ENCODE results near the gene PWWP2B.
"Not testable (repeated sequence)": the region's sequence is repeated elsewhere in the genome, so short reads cannot be mapped to it uniquely, and the experiment has no call there.

PWWP2B gene

DNA sequence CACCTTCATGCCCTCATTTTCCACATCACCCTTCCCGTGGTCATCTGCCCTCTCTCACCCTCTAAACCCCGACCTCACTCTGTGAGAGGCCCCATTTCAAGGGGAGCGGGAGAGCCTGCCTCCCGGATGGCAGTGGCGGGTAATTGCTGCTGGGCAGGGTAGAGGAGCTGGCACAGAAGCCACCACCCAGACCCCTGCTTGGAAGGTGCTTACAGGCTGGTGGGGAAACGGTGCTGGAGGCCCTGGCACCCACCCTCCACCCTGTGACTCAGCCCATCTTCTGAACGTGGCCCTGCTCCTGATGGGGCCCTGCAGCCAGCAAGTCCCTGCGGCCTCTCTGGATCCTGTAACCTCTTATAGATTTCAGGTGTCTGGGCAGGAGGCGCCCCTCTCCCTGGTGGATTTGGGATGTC lies 10.6 kb upstream of the PWWP2B start:
- Histone ChIP-seq H3K4me1 (ENCODE audit: control insufficient read depth in 1 of 2, insufficient read depth in 1 of 2, low read depth in 1 of 2, low read length in 1 of 2) (peaks cover 27 to 32% of the 10 kb centered on the region in 2 experiments), H3K27me3 (peaks cover 22% of the 10 kb centered on the region), H3K9me3 (no peaks in the 10 kb centered on the region), H3K4me3 (ENCODE audit: low read depth in 1 of 2, low read length in 1 of 2) (no peak overlapping the region), H3K36me3 (no peaks in the 10 kb centered on the region), H3K27ac (no peak overlapping the region)
- TF ChIP-seq, protein P1, sequence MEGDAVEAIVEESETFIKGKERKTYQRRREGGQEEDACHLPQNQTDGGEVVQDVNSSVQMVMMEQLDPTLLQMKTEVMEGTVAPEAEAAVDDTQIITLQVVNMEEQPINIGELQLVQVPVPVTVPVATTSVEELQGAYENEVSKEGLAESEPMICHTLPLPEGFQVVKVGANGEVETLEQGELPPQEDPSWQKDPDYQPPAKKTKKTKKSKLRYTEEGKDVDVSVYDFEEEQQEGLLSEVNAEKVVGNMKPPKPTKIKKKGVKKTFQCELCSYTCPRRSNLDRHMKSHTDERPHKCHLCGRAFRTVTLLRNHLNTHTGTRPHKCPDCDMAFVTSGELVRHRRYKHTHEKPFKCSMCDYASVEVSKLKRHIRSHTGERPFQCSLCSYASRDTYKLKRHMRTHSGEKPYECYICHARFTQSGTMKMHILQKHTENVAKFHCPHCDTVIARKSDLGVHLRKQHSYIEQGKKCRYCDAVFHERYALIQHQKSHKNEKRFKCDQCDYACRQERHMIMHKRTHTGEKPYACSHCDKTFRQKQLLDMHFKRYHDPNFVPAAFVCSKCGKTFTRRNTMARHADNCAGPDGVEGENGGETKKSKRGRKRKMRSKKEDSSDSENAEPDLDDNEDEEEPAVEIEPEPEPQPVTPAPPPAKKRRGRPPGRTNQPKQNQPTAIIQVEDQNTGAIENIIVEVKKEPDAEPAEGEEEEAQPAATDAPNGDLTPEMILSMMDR (IDR thresholded peaks at IDR 0.05): no peak

DNA sequence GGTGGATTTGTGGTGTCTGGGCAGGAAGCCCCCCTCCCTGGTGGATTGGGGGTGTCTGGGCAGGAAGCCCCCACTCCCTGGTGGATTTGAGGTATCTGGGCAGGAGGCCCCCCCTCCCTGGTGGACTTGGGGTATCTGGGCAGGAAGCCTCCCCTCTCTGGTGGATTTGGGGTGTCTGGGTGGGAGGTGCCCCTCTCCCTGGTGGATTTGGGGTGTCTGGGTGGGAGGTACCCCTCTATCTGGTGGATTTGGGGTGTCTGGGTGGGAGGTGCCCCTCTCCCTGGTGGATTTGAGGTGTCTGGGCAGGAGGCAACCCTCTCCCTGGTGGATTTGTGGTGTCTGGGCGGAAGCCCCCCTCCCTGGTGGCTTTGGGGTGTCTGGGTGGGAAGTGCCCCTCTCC lies 10.1 kb upstream of the PWWP2B start:
- Histone ChIP-seq H3K27me3 (peaks cover 22% of the 10 kb centered on the region), H3K4me1 (ENCODE audit: control insufficient read depth in 1 of 2, insufficient read depth in 1 of 2, low read depth in 1 of 2, low read length in 1 of 2) (peaks cover 22 to 27% of the 10 kb centered on the region in 2 experiments)
- H3K9me3 ChIP-seq; H3K27ac ChIP-seq; H3K36me3 ChIP-seq; H3K4me3 ChIP-seq (ENCODE audit: low read depth in 1 of 2, low read length in 1 of 2): not testable (repeated sequence)

- Histone ChIP-seq H3K27ac (no peak overlapping the region), H3K36me3 (no peaks in the 10 kb centered on the region), H3K9me3 (no peaks in the 10 kb centered on the region), H3K4me1 (ENCODE audit: control insufficient read depth in 1 of 2, insufficient read depth in 1 of 2, low read depth in 1 of 2, low read length in 1 of 2) (peaks cover 14 to 20% of the 10 kb centered on the region in 2 experiments), H3K4me3 (ENCODE audit: low read depth in 1 of 2, low read length in 1 of 2) (no peak overlapping the region), H3K27me3 (peaks cover 22% of the 10 kb centered on the region)
- TF ChIP-seq, protein P1 (IDR thresholded peaks at IDR 0.05): peak; percentile 83
Measured at GRCh38 chr10:132387764-132388210, 9.2 kb upstream of the PWWP2B start.

DNA sequence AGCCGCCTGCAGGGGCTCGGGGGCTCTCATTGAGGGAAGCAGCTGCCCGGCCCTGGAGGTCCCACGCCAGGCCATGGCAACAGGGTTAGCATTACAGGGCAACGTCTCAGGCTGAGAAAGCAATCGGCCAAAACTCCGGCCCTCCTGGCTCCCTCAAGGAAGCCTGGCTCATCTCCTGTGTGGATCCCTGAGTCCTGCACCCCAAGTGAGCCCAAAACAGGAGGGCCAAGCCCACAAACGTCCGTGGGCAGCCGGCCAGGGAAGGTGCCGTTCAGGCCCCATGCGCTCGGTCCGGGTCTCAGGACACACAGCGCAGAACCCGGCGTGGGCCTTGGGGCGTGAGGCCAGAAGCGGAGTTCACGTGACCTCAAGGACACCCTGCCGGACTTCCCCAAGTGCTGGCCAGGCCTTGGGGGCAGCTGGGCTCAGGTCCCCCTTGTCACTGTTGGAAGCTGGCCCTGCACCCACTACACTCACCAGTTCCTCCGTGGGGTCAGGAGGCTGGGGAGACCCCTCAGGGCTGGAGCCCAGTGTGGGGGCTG lies 8.0 kb upstream of the PWWP2B start:
- TF ChIP-seq, protein P1 (IDR thresholded peaks at IDR 0.05): no peak
- Histone ChIP-seq H3K4me1 (ENCODE audit: control insufficient read depth in 1 of 2, insufficient read depth in 1 of 2, low read depth in 1 of 2, low read length in 1 of 2) (peaks cover 14 to 20% of the 10 kb centered on the region in 2 experiments), H3K36me3 (no peaks in the 10 kb centered on the region), H3K9me3 (no peaks in the 10 kb centered on the region), H3K4me3 (ENCODE audit: low read depth in 1 of 2, low read length in 1 of 2) (no peak overlapping the region), H3K27ac (no peak overlapping the region), H3K27me3 (peaks cover 22% of the 10 kb centered on the region)

DNA sequence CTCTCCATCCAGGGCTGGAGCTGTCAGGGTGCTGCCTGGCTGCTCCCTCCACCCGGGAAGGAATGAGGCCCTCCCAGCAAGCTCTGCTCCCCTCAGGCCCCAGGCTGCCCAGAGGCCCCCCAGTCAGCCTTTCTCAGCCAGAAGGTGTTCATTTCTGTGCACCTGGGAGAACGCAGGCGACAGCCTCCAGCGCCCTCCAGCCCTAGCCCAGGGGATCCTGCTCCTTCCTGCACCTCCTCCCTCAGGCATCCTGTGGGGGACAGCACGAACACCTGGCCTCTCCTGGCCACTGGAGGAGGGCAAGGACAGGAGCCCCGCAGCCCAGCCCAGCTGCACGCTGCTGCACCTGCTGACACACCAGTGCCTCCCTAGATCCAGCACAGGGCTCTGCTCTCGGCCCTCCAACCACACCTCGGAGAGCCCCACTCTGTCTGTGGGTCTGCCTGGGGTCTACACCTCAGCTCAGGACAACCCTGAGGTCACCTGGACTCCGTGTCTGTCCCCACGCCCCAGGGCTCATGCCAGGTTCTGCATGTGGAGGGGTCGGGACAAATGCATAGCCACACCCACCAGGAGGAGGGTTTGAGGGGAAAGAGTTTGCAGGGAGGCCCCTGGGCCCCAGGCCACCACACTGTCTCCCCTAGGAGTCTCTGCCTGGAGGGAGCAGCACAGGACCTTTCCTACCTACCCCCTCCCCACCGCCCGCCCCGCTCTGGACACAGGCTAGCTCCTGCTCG lies 7.4 kb upstream of the PWWP2B start:
- Histone ChIP-seq H3K27me3 (peaks cover 22% of the 10 kb centered on the region), H3K4me3 (ENCODE audit: low read depth in 1 of 2, low read length in 1 of 2) (no peak overlapping the region), H3K36me3 (no peaks in the 10 kb centered on the region), H3K4me1 (ENCODE audit: control insufficient read depth in 1 of 2, insufficient read depth in 1 of 2, low read depth in 1 of 2, low read length in 1 of 2) (peaks cover 14 to 20% of the 10 kb centered on the region in 2 experiments), H3K27ac (no peak overlapping the region), H3K9me3 (no peaks in the 10 kb centered on the region)
- TF ChIP-seq, protein P1 (IDR thresholded peaks at IDR 0.05): no peak

All from neutrophil (primary cell).